HCT116 (cell line): Measurements from ENCODE around the gene NHLH1.

Source experiments
- CBX3 ChIP-seq: IDR thresholded peaks from 2 replicates; pipeline ENCODE4 v1.6.1; 2012; ENCODE audit warnings: low read depth
- CEBPB ChIP-seq: IDR thresholded peaks from 2 replicates; pipeline ENCODE4 v1.6.1; 2012; ENCODE audit warnings: low read depth
- ELF1 ChIP-seq: IDR thresholded peaks from 2 replicates; pipeline ENCODE4 v1.6.1; 2012; ENCODE audit warnings: low read depth, borderline replicate concordance
- EZH2 ChIP-seq: fragments of 200-600 bp; sonication (generic); IDR thresholded peaks from 2 replicates; pipeline ENCODE4 v1.6.1; 2017; ENCODE audit warnings: antibody characterized with exemption, mixed run types
- EZH2phosphoT487 ChIP-seq: fragments of 200-600 bp; IDR thresholded peaks from 2 replicates; pipeline ENCODE4 v1.6.1; 2018; ENCODE audit warnings: antibody characterized with exemption, borderline replicate concordance
- MAX ChIP-seq: IDR thresholded peaks from 2 replicates; pipeline ENCODE4 v1.6.1; 2012
- POLR2A ChIP-seq: IDR thresholded peaks from 2 replicates; pipeline ENCODE4 v1.7.0; 2011; ENCODE audit warnings: borderline replicate concordance; ENCODE audit not compliant: insufficient read depth, insufficient read length; ENCODE audit errors: extremely low read depth
- POLR2AphosphoS5 ChIP-seq: IDR thresholded peaks from 2 replicates; pipeline ENCODE4 v1.6.1; 2011; ENCODE audit warnings: mild to moderate bottlenecking, low read depth, low read length, moderate library complexity
- ZNF274 ChIP-seq: fragments of 200-500 bp; sonication (Bioruptor generic); IDR thresholded peaks from 2 replicates; pipeline ENCODE4 v1.6.1; 2014; ENCODE audit warnings: mild to moderate bottlenecking, low read depth, low read length, inconsistent platforms
- TF ChIP-seq, protein P1 (sequence below), 3 experiments: fragments of 200-600 bp in 1 of 3; sonication (generic) in 1 of 3; IDR thresholded peaks in 2 of 3; conservative IDR thresholded peaks in 1 of 3; 2 replicates each; pipeline ENCODE4 v1.5.1; 2012 to 2017; ENCODE audit warnings: low read depth in 2 of 3, low read length in 2 of 3, antibody characterized with exemption in 1 of 3, borderline replicate concordance in 1 of 3, control low read depth in 1 of 3, mild to moderate bottlenecking in 1 of 3, mixed read lengths in 1 of 3, mixed run types in 1 of 3, moderate library complexity in 1 of 3; ENCODE audit not compliant: insufficient read depth in 1 of 3

DNA sequence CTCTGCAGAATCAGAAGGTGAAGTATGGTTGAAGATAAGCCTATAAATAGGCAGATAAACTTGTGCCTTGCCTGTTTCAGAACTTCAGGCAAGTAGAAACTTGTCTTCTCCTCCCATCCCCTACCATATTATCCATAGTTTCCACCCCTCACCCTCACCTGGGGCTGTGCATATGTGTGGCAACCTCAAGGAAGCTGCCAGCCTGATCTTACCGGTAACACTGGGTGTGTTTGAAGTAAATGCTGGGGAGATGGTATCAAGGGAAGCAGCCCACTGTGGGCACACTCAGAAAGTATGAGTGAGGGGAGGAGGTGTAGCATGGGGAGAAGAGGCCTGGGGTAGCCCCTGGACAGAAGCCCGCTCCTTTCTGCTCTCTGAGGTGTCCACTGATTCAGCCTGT lies 48.0 kb downstream of the NHLH1 start:
- TF ChIP-seq, protein P1, sequence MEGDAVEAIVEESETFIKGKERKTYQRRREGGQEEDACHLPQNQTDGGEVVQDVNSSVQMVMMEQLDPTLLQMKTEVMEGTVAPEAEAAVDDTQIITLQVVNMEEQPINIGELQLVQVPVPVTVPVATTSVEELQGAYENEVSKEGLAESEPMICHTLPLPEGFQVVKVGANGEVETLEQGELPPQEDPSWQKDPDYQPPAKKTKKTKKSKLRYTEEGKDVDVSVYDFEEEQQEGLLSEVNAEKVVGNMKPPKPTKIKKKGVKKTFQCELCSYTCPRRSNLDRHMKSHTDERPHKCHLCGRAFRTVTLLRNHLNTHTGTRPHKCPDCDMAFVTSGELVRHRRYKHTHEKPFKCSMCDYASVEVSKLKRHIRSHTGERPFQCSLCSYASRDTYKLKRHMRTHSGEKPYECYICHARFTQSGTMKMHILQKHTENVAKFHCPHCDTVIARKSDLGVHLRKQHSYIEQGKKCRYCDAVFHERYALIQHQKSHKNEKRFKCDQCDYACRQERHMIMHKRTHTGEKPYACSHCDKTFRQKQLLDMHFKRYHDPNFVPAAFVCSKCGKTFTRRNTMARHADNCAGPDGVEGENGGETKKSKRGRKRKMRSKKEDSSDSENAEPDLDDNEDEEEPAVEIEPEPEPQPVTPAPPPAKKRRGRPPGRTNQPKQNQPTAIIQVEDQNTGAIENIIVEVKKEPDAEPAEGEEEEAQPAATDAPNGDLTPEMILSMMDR (IDR thresholded peaks at IDR 0.05 in 2 of 3, conservative IDR thresholded peaks at IDR 0.05 in 1 of 3; ENCODE audit: borderline replicate concordance in 1 of 3, insufficient read depth in 1 of 3, low read depth in 2 of 3, low read length in 2 of 3) = no peak
- TF ChIP-seq MAX (no peak), ELF1 (no peak), CEBPB (no peak), POLR2AphosphoS5 (no peak), EZH2phosphoT487 (no peak), POLR2A (no peak), CBX3 (no peak), EZH2 (no peak), ZNF274 (no peak)
